Cortex of kidney (tissue), 1 donor: ENCODE results near the gene POSTN.

Experiments
- DNase-seq: peaks from one replicate; lab custom pipeline; 2025; lab: John Stamatoyannopoulos, UW

POSTN gene, protein sequence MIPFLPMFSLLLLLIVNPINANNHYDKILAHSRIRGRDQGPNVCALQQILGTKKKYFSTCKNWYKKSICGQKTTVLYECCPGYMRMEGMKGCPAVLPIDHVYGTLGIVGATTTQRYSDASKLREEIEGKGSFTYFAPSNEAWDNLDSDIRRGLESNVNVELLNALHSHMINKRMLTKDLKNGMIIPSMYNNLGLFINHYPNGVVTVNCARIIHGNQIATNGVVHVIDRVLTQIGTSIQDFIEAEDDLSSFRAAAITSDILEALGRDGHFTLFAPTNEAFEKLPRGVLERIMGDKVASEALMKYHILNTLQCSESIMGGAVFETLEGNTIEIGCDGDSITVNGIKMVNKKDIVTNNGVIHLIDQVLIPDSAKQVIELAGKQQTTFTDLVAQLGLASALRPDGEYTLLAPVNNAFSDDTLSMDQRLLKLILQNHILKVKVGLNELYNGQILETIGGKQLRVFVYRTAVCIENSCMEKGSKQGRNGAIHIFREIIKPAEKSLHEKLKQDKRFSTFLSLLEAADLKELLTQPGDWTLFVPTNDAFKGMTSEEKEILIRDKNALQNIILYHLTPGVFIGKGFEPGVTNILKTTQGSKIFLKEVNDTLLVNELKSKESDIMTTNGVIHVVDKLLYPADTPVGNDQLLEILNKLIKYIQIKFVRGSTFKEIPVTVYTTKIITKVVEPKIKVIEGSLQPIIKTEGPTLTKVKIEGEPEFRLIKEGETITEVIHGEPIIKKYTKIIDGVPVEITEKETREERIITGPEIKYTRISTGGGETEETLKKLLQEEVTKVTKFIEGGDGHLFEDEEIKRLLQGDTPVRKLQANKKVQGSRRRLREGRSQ

DNA sequence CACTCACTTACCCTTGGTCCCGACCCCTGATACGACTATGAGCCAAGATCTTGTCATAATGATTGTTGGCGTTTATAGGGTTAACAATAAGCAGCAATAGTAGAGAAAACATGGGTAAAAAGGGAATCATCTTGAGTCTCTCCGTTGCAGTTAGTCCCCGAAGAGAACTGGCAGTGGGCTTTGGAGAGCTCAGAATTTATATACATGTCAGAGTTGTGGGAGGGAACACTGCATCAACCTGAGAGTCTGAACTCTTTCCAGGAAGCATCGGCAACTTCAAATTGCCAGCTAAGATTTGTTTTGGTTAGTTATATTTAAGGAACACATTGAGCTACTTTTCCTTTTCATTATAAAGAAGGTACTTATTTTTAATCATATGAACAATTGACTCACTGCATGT lies at the start of gene POSTN:
POSTN (minus strand) TSS at position 172 of the 400 bp plus-strand sequence; CDS start at position 130, 42 bp downstream.
- no peak for DNase-seq

DNA sequence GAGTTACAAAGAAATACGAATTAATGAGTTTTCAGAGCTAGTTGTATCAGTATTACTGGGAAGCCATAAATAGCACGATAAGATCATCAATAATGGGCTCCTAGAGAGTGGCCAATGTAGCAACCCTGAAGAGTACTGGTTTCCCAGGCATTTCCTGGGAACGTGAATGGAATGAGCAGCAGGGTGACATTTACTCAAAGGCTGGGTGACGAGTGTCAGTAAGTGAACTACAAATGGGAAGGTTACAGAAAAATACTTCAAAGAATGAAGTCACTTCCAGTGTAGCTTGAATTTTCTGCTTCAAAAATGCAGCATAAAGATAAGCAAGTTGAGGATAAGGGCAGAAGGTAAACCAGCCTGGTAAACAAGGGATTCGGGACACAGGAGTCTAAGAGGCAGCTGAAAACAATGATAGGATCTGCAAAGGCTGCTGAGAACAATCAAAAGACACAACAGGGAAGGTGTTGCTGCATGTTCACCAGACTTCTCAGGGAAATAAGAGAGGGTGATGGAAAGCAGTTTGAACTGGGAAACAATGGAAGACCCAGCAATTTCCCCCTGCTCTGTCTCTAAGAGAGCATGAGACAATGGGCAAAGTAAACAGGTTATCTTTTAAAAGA lies 48.6 kb upstream of the POSTN start:
- DNase-seq: no peak

DNA sequence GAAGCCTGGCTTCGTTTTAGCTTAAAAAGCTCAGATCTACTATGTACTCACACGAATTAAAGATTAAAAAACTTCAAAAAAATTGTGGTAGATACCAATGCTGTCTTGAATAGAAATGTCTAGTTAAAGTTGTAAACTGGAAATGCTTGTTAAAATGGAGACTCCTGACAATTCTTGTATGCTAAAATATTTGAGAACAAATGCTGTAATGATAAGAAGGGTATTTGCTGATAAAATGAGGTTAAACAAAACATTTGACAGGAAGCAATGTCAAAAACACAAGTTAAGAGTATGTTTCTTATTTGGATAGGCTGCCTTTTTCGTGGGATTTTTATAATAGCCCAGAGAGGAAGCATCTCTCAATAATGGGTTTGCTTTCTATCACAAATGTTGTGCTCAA lies 48.0 kb upstream of the POSTN start:
- DNase-seq: no peak

DNA sequence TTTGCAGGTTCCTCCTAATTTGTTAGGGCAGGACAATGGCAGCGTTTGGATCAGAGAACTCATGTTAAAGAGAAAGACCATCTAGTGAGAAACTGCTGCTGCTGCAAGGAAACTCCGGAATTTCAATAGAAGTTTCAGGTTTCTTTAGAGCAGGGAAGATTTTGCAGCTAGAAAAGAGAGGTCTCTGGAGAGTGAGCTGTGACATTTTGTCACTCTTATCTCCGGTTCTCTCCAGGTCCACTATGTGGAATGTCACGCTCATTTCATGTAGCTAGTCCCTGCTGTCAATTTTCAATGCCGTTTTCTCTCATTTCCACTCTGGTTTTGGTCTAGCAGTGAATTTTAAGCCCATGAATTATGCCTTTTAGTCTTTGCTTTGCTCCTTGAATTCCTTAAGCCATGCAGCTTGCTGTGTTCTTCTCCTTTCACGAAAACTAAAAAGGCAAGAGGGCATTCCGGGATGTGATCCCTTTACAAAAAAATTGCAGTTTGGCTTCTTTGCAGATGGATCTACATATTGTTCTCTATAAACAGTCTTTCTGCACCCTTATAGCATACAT lies 46.7 kb upstream of the POSTN start:
- DNase-seq: no peak

DNA sequence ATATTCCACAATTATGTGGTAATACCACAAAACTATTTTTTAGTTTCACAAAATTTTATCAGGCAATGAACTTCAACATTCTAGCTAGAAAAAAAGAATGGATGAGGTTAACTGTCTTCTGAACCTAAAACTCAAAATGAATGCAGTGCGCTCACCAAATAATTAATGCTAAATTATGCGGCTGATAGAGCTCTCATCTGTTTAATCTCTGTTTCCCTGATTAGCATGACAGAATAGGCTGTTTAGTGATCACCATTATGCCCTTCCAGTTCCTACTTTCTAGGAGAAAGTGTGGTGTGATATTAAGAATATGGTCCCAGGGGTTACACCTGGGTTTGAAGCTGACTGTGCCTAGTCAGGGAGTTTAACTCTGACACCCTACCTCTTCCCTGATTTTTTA lies 42.8 kb upstream of the POSTN start:
- DNase-seq: no peak

DNA sequence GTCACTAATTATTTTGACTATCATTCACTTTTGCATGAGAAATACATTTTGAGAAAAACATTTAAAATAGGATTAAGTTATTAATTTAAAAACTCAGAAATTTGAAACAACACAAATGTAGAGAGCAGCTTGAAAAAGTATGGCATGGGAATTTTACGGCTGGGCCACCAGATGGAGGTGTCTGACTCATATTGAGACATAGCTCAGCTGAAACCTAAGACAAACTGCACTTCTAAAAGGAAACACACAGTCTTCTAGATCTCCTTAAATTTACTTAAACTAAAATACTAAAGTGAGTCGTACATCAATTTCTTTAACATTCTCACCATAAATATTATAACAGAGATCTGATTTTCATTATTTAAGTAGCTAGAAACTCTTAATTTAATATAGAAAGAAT lies 41.9 kb upstream of the POSTN start:
- DNase-seq: no peak

DNA sequence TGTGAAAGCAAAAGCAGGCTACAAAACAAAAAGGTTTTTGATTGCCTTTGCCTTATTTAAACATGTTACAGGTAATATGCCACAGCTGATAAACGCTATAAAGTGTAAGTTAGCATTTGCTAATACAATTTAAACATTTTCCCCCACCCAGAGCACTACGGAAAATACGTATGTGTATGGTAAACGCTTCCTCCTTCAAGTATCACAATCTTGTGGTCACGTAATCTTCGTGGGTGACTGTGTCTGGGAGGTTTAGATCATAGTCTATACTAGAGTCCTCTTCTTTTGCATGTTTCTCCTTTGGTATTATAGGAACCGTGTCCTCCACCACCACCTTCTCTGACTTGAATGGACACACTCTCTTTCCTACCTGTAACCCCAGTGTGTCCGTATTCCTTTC lies 38.1 kb upstream of the POSTN start:
- no peak for DNase-seq

DNA sequence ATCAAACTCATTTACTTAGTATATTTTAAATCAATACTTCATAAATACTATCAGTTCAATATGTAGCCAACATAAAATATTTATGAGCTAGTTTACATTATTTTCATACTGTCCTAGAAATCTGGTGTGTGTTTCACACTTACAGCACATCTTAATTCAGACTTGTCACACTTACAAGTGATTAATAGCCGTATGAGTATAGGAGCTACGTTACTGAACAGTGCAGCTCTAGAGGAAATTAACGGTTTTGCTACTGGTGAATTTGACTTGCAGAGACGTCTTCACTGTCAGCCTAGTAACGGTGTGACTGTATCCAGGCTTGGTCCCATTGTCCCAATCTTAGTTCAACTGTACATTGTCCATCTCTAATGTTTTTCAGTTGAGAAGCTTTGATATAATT lies 33.7 kb upstream of the POSTN start:
- no peak for DNase-seq

DNA sequence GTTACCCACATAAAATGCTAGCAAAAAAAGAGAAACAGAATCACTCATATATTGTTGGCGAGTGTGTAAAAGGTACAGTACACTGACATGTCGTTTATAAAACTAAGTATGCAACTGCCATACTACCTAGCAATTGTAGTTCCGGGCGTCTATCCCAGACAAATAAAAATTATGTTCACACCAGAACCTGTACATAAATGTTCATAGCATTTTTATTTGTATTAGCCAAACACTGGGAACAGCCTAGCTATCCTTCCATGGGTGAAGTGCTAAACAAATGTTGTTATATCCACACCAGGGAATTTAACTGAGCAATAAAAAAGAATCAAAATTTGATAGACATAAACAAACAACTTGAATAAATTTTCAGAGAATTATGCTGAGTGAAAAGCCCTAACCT lies 28.9 kb upstream of the POSTN start:
- DNase-seq: no peak

DNA sequence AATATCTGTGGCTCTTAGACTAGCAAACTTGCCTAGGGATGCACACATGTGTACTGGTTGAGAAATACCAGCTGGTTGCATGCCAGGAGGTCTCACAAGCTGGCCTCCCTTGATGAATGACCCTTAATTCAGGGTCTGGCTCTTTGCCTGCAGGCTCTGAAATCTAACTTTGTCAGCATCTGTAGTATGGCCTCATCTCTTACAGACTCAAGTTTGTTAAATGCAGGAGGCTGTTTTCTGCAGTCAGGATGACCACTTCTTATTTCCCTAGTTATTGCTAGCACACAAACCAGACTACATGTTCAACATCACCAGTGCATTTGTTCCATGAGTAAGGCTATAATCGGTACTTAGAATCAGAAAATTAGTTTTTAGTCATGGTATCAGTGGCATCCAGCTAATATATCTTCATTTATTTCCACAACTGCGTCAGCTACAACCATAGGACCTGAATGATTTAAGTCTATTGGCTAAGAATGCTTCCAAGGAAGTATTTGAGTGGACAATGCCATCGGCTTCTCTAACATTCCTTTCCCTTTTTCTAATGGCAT lies 23.3 kb upstream of the POSTN start:
- no peak for DNase-seq

DNA sequence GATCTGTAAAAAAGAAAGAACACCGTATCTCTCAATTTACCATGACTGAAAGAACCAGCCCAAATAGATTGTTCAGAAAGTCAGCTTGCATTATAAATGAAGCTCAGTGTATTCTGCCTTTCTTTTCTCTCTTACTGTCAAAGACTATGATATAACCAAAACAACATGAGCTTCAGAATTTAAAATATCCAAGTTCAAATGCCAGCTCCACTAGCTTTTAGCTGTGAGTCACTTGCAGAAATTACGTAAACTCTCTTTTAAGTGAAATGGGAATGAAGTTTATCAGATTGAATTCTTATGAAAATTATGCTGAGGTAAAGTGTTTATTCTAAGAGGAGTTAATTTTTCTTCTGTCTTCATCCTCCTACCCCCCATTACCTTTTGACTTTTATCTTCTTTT lies 20.0 kb upstream of the POSTN start:
- no peak for DNase-seq

DNA sequence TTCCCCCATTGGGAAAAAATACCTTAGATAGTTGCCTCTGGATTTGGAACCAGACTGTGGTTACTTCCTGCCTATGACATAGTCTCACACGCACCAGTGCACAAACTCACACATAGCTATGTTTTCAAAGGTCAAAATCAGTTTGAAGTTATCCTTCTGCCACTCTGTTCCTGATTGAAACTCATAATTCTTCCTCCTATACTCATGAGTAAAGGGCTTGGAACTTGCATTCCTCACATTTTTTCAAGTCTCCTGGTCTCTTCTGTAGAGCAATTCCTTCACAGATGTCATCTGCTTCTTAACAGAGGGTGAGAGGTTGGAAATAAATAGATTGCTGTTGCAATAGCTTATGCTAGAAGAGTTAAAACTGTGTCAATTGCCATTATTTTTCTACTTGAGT lies 18.6 kb upstream of the POSTN start:
- DNase-seq: no peak

DNA sequence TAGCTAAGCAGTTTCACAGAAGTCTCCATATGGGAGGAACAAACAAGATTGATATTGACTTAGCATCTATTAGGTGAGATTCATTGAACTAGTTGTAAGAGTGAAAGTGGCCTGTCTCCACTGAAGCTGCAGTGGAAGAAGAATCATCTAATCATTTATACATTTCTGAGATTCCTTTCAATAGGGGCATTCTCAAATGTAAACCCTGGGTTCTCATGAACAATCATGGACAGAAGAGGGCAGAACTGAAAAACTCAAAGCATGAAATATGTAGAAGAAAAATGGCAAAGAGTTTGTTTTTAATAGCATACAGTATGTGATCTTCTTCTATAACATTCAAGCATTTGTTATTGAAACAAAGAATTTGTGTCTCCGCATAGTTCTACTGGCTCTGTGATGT lies 17.6 kb upstream of the POSTN start:
- DNase-seq: no peak

DNA sequence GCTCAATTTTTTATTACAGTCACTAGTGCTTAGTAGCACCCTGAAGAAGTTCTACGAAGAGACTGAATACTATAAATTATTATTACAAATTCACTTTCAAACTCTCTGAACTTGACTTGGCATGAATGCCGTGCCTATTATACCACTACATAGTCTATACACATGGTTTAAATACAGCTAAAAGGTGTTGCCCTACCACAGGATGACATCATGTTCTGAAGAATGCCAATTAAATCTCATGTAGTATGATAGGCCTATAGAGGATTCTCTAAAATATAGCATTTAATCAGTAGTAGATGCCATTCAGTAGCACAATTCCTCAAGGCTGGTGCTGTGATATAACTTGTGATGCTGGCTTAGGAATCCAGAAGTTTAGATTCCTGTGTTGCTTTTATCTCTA lies 16.7 kb upstream of the POSTN start:
- DNase-seq: no peak

DNA sequence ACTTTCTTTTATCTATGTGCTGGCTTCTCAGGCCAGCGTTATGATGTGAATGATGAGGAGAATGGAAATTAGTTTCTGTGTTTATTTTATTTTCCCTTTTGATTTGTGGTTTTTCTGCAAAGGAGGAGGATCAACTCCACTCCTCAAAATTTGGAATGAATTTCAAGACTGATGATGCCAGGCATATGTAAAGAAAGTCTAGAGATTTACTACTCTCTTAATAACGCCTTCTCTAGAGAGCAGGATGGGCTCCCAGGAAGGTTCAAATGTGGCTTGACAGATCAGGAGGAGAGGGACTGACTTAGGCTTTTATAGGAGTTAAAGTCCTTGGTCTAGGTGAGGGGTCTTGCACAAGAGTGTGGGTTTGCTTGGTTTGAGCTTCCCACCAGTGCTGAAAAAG lies 15.1 kb upstream of the POSTN start:
- no peak for DNase-seq

DNA sequence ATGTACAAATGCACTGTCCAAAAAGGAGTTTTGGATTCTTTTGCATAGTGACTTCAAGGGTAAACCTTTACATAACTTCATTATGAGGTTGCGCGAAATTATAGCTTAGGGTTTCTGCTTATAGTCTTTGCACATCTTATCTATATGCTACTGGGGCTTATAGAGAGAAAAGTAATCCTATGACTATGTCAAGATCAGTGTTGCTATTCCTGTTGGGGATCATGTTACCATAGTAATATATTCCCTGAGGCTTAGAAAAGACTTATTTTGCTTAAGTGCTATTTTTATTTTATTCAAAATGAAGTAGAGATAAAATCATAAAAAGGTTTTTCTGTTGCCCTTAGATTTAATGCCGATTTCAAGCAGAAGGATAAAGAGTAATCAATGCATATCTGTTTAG lies 14.7 kb upstream of the POSTN start:
- no peak for DNase-seq

DNA sequence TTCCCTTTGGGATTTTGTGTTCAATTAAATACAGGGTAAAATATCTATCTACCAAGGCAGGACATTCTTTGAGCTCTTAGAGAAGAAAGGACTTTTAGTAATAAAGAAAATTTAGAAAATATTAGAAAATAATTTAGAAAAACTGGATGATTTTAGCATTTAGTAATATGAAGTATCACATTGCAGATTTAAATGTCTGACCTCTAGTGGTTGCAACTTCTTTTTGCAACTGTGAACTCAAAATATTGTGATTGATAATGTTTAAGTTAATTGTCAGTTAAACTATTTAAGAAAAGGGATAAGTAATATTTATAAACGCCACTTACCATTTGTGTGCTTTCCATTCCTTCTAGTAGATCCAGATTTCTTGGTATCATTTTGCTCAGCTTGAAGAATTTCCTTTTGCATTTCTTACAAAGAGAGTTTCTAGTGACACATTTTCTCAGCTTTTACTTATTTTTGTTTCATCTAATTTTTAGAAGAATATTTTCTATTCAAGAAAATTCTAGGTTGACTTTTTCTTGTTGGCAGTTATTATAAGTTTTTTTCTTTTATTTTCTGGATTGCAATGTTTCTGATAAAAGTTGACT lies 10.3 kb upstream of the POSTN start:
- no peak for DNase-seq

DNA sequence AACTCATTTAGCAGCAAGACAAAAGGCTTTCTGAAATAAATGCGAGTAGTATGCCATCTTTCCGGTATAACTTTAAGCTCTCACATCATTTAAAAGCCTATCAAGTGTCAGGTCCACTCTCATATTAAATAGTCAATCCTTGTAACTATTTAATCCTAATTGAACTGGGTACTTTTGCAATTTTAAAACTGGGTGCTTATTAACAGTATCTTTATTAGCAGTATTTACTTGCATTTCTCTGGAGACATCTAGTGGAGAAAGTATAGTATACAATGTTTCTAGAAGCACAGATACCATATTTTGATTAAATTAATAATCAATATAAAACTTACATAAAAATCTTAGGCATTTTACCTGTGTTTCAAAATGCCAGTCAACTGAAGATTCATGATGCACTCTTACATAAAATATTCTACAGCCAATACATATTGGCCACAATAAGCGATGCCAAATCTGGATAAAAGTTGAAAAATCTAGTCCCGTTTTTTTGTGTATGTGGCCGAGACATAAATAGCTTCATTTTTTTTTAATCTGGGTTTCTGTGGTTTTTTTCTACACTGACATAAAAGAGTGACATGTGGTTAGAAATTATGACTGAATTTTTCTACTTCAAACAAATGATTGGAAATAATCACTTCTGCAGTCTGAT lies 4.3 kb upstream of the POSTN start:
- DNase-seq: no peak

DNA sequence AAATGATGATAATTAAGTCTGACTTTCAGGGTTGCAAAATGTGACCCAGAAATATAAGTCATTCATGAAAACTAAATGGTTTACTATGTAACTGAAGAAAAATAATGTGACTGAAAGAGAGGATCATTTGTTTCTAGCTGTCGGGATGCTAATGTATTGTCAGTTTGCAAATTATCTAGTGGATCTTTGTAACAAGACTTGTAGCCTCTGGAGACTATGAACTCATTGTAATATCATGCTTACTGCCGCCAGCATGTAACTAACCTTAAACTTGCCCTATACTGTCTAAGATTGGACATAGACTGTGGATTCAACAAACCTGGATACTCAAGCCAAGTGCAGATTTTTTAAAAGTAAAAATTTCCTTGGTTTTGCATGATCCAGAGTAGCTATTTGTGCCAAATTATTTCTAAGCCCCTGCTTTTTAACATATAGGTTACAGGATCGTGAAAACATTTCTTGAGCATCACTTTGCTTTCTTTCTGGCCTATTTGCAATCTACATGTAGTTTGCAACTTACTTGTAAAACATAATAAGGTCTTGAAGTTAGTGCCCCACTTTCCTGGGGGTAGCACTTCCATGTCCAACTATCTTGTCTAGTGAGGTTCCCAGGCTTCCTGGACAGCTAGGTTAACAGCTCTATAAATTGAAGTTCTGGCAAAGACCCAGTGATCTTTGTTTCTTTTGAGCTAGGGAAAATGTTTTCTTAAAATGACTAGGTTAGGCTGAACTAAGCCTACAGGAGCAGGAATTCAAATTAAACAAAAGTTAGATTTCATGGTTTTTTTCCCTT lies 3.3 kb upstream of the POSTN start:
- DNase-seq: no peak

DNA sequence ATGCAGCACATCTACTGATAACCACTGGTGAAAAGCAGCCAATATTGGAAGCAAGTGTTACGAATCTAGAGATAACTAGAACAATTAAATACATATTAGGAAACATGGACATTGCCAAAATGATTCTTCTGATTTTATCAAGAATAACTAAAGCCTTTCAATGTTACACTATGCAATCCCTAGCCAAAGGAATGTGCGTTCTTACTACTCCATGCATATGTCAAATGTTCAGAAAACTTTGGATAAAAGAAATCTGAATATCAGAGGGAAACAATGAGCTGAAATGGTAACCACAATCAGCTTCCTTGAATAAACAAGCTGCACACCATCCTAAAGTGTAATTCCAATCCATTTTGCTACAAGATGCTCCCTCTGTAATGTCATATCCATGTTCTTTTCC lies 951 bp upstream of the POSTN start:
- DNase-seq: no peak
